Tibial nerve (tissue), 3 donors: ENCODE measurements around the gene ZBTB32.

ENCODE experiments used
- CTCF ChIP-seq, 5 experiments: fragments of 200-600 bp in 3 of 5; fragments of 450-650 bp in 2 of 5; sonication (generic) in 3 of 5; IDR thresholded peaks; one replicate each; pipeline ENCODE4 v1.5.1; 2016 to 2019; ENCODE audit warnings: antibody characterized with exemption in 5 of 5, mild to moderate bottlenecking in 3 of 5, moderate library complexity in 2 of 5
- POLR2A ChIP-seq, 2 donors: fragments of 450-650 bp; IDR thresholded peaks; one replicate each; pipeline ENCODE4 v1.6.1; 2017; ENCODE audit warnings: antibody characterized with exemption in 2 of 2, mild to moderate bottlenecking in 2 of 2, moderate library complexity in 2 of 2

GRCh38 chr19:35743640-35744429, 39.5 kb downstream of the ZBTB32 start:
- no peak for TF ChIP-seq POLR2A (IDR thresholded peaks at IDR 0.05)
- no peak for TF ChIP-seq CTCF (IDR thresholded peaks at IDR 0.05)
